HG03045 (cell line): ENCODE measurements around the gene HK1.
"Not testable (repeated sequence)": the region's sequence is repeated elsewhere in the genome, so short reads cannot be mapped to it uniquely, and the experiment has no call there.

Experiments
- ATAC-seq: cut with Tn5 transposase; IDR thresholded peaks from one replicate; pipeline ENCODE4 v1.9.1; 2021; ENCODE audit warnings: mild to moderate bottlenecking, moderate library complexity; ENCODE audit not compliant: unreplicated experiment

HK1 gene

DNA sequence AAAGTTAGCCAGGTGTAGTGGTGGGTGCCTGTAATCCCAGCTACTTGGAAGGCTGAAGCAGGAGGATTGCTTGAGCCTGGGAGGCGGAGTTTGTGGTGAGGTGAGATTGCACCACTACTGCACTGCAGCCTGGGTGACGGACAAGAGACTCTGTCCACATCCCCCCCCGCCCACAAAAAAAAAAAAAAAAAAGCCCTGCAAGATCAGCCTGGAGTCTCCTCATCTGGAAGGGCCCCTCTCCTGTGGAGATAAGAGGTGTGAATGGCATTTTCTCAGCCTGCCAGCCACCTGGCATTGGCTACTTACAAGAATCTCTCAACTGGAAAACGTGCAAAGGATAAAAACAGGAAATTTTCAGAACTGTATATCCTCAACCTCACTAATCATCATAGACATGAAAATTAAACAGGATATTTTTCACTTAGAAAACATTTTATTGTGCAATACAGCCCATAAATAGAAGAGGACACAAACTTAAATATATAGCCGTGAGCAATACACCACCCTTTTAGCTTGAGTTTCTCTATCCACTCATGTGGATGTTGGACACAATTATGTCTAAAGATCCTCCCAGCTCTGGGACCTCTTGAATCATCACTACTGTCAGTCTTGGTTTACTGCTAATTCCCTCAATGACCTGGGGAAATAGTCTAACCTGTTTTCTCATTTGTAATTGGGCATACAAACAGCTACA is 161.7 kb downstream of the HK1 start:
- ATAC-seq, result no peak

DNA sequence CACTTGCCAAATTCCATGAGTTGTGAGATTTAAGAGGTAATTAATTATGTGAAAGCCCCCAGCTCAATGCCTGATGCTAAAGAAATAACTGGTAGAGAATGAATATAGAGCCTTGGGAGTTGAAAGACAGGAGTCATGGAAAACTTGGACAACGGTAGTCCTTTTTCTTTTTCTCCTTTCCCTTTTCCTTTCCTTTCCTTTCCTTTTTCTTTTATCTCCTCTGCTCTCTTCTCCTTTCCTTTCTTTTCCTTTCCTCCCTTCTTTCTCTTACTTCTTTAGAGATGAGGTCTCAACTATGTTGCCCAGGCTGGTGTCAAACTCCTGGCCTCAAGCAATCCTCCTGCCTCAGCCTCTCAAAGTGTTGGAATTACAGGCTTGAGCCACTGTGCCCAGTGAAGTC is 165.1 kb downstream of the HK1 start:
- ATAC-seq, result no peak

DNA sequence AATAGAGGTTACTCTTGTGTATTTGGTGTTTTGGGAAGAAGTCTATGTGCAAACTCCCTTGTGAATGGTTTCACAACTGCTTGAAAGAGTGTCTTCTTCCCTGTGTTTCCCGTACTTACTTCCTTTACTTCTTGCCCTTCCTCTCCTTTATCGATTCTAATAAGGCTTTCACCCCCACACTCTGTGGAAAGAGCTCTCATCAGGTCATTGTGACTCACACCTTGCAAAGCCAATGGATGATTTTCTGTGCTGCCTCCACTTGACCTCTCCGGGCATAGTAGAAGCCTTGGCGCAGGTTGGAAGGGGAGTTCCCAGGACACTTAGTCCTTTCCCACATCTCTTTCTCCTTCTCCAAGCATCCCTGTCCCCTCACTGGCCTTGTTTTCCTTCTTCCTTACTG is 166.7 kb downstream of the HK1 start:
- no peak for ATAC-seq

- no peak for ATAC-seq
Measured at GRCh38 chr10:69446229-69446628, 167.9 kb downstream of the HK1 start.

DNA sequence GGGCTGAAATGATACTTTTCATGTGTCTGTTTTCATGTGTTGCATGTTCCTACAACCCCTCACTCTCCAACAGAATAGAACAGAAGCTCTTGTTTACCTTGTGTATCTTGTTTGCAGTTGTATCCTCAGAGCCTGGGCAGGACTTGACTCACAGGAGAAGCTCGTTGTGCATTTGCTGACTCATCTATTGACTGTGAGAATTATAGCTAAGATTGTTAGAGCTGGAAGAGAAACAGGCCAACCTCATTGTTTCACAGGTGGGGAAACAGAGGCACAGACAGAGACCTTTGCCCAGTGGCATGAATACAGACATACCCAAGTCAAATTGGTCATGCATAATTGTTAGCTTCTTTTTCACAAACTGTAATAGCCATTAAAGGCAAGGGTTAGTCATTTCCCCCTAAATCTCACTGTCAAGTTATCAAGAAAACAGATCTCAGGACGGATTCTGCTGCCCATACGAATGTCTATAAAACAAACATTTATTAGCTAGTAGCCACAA is 168.4 kb downstream of the HK1 start:
- ATAC-seq, result no peak

DNA sequence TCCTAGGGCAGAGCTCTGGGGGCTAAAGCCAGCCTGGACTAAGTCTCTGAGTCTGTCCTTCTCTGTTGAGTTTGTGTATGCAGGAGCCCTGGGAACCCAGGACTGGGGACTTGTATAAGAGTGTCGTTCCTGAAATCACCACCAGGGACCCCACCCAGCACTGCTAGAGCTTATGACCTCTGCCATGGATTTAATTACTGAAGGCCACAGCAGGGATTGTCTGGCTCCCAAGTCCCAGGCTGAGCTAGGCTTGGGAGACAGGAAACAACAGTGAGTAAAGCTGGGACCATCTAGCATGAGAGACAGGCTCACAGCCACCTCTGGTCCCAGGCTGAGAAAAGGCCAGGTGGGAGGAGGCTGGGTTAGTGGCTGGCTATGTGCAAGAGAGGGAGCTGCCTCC is 171.5 kb downstream of the HK1 start:
- no peak for ATAC-seq

- not testable (repeated sequence) for ATAC-seq
Measured at GRCh38 chr10:69450395-69450794, 172.1 kb downstream of the HK1 start.

DNA sequence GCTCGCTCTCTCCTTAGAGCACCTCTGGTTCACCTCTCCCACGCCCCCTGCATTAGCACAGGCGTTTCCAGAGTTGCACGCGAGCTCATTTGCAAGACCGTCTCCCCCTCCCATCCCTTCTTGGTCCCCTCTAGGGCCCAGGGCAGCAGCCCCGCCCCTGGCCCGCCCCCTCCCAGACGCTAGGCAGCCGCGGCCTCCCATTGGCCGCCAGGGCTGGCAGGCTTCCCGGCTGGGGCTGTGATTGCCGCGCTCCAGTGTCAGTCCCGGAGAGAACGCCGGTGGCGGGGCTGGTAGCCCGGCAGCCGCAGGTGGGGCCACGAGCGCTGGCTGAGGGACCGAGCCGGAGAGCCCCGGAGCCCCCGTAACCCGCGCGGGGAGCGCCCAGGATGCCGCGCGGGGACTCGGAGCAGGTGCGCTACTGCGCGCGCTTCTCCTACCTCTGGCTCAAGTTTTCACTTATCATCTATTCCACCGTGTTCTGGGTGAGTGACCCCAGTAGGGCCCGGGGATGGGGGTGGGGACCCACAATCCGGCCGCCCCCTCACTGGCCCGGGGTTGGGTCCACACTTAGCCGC is 173.0 kb downstream of the HK1 start, which contains the start of gene TSPAN15:
Gene TSPAN15 (plus strand): TSS at position 257 of the 575 bp plus-strand sequence. CDS start 130 bp downstream, at position 387.
- ATAC-seq, result peak; percentile 76
